Stromal cell of bone marrow (primary cell): ENCODE measurements around the gene GON4L.
"Not testable (repeated sequence)": the region's sequence is repeated elsewhere in the genome, so short reads cannot be mapped to it uniquely, and the experiment has no call there.

Experiments used
- DNase-seq: peaks from one replicate; pipeline ENCODE4 v3.0.0-alpha.2; 2012; ENCODE audit warnings: low read depth

GON4L gene

DNA sequence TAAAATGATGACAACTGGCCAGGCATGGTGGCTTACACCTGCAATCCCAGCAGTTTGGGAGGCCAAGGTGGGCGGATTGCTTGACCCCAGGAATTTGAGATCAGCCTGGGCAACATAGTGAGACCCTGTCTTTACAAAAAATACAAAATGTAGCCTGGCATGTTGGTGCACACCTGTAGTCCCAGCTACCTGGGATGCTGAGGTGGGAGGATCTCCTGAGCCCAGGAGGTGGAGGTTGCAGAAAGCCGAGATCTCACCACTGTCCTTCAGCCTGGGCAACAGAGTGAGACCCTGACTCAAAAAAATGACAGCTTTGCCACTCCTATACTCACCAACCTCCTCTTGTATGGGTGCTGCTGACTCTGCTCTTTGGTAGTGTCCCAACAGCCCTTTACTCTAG, 20.9 kb upstream of the GON4L start:
- DNase-seq, result no peak

DNA sequence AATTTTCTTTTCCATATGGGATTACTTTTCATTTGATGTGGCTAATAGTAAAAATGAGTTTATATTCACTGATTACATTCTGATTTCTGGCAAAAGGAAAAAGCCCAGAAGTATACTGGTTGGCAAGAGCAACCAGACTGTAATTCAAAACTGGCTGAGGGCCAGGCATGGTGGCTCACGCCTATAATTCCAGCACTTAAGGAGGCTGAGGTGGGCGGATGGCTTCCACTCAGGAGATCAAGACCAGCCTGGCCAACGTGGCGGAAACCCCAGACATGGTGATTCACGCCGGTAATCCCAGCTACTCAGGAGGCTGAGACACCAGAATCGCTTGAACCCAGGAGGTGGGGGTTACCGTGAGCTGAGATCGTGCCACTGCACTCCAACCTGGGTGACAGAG, 16.8 kb upstream of the GON4L start:
- DNase-seq, result peak; percentile 35

DNA sequence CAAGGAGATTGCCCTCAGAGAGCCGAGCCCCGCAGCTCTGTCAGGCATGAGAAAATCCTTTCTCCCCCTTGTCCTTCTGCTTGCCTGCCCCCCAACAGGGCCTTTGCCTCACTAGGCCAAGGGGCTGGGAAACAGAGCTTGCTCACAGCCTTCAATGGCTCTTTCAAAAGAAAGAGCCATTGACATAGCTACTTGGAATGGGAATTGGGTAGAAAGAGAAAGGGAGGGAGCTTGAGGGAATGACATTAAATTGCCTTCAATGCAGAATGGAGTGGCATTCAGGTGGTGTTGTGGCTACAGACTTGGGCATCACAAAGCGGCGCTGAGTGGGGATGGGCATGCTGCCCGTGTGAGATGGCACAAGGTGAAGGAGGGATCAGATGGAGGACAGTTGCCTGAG, 15.5 kb upstream of the GON4L start:
- DNase-seq, result no peak

DNA sequence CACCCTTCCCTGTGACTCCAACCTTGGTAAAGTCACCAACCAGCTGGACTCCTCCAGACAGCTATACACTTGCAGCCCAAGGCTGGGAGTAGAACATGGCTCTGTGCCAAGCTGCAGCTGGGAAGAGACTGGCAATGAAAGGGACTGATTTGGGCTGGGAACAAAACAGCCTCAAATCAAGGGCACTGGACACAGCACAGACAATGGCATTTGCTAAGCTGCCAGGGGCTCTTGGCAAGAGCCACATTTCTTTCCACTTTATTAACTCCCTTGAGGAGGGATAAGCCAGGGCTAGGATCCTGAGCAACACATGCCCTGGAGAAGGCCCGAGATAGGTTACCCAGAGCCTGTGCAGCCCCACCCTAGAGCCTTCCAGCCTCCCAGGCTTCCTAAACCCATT, 14.4 kb upstream of the GON4L start:
- no peak for DNase-seq

DNA sequence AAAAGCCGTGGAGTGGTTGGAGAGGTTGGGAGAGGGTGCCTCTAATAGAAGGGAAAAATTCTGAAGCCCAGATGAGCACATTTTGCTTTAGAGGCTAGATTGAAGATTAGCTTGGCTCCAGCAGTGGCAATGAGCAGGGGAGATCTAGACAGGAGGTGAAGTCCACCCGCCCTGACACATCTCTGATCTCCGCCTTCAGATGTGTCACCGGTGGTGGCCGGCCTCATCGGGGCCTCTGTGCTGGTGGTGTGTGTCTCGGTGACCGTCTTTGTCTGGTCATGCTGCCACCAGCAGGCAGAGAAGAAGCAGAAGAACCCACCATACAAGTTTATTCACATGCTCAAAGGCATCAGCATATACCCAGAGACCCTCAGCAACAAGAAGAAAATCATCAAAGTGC, 10.8 kb upstream of the GON4L start:
- DNase-seq, result no peak

DNA sequence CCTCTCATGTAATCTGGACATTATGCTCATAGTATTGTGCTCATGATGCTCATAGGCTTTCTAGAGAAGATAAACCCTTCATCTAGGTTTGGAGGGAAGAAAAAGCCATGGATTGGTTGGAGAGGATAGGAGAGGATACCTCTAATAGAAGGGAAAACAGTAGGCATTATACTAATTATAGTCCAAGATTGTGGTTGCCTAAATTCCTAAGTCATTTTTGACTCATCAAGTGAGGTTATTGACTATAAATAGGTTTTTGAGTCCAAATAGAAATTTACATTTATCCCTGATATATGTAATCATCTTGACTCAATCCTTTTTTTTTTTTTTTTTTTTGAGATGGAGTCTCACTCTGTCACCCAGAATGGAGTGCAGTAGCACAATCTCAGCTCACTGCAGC, 7.4 kb upstream of the GON4L start:
- DNase-seq, result no peak

DNA sequence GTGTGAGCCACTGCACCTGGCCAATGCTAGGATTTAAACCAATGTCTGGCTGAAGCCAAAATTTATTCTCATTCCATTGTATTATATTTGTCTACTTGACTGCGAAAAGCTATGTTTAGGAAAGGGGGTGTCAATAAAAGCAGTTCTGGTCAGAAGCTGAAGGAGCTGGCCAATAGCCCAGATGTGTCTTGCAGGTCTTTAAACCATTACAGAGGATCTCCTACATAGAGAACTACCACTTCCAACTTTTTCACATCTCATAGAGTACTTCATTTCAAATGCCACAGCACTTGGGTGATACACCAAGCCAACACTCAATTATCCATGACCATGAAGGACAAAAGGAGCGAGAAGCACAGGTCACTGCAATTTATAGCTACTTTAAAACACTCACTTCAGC, 4.9 kb upstream of the GON4L start:
- no peak for DNase-seq

DNA sequence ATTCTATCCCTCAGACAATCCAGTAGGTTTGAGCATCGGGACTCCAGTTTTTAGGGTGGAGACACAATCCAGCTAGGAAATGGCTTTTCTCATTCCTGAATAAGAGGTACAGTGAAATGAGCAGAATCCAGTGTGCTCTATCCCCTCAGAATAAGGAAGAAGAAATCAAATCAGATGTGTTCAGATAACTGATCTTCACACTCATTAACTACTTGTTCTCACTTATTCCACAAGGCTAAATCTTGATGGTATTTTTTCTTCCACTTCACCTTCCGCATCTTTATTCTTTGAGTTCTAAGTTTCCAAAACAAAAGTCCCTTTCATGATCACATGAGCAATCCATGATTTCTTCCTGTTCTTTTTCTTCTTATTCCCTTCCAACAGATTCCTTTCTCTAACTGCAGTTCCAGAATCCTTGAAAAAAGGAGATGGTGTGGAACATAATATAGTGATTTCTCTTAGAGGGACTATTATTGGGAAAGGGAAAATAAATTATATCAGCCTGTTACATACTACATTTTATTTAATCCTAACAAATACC, 4.0 kb upstream of the GON4L start:
- no peak for DNase-seq

DNA sequence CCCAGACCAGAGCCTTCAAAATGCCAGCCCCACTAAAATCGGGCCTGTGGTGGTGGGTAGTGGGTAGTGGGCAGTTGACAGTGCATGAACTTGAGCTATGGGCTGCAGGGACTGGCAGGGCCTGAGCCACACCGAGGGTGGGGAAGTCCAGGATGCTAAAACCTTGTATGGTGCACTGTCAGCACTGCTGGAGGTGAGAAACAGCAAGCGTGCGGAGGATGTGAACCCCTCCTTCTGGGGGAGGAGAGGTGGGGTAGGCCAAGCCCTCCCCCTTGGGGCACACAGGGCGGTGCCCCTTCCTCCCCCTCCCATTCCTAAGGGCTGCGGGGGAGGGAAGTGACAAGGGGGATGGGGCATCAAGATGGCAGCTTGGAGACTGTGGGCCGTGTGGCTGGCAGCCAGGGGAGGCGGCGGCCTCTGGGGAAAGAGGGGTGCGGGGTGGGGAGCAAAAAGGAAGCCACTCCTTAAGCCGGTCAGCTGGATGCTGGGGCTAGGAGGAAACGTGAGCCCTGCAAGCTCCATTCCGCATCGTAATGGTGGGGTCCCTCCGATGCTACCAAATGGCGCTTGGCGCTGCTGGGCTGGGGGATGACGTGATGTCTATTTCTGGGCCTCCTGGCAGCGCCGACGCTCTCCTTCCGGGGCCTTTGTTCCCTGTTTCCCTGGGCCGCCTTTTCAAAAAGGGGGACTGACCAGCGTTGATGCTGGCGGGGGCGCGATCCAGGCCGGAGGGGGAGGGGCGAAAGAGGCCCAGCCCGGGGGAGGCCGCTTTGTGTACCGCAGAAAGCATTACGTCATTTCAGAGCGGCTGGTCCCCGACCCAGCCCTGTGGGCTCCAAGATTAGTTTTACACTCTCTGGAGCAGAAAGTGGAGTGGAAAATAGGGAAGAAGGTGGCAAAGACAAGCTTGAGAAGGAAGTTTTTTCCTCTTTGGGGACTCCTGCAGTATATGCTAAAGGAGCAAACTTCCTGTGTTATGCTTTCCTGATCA, 3.2 kb upstream of the GON4L start:
- DNase-seq, result peak; percentile 64

DNA sequence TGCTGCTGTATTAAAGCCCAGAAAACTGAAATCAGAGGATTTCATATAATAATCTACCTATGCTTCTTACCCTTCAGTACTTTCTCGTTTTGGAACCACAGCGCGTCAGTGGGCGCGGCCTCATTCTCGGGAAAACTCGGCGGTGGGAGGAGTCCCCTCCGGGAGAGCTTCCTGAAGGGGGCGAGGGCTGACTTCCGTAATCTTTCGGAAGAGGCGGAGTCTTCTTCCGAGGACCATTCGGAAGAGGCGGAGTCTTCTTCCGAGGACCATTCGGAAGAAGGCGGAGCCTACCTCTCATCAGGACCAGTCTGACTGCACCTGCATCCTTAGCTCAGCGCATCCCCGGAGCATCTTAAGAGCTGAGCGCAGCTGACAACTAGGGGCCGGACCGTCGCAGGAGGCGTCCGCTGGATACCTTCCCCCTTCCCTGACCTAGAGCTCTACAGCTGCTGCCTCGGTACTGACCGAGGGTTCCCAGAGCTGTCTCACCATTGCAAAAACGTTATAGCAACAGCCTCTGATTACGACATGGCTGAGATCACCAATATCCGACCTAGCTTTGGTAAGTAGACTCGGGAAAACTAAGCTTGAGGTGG, 2.3 kb upstream of the GON4L start, which contains the start of gene SYT11:
TSS of gene SYT11 (plus strand) at position 334 of the 596 bp plus-strand sequence. CDS start at position 529, 195 bp downstream.
- peak; percentile 94 for DNase-seq

DNA sequence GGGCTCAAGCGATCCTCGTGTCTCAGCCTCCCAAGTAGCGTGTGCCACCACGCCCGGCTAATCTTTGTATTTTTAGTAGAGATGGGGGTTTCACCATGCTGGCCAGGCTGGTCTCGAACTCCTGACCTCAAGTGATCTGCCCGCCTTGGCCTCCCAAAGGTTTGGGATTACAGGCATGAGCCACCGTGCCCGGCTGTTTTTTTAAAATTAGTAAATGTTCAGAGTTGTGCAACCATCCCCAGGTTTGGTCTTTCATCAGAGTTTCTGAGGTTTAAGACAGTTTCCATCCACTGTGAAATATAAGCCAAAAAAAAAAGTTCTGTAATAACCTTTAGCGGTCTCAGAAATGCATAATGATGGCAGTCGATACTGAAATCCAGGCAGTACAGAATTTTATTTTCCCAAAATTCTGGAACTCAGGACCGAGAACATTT, 1.8 kb upstream of the GON4L start:
- peak; percentile 48 for DNase-seq

DNA sequence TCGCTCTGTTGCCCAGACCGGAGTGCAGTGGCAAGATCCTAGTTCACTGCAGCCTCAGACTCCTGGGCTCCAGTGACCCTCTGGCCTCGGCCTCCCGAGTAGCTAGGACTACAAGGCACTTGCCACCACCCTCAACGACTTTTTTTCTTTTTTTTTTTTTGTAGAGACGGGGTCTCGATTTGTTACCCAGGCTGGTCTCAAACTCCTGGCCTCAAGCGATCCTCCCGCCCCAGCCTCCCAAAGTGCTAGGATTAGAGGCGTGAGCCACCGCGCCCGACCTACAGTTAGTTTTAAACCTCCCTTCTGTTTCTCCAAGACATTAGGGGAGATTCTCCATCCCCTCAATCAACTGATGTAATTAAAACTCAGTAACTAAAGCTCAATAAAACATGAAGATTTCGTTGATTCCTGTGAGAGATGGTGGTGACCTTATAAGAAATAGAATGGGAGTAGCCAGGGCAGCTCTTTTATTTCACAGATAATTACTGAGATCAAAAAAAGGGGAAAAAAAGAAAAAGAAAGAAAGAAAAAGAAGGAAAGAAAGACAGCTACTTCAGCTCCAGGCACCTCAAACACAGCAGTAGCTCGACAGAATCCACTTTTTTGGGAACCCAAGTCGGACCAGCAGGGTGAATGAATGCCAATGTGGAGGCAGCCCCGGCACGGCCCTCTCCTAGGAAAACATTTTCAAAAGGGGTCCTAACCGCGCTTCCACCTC, 598 bp downstream of the GON4L start:
- DNase-seq, result no peak

DNA sequence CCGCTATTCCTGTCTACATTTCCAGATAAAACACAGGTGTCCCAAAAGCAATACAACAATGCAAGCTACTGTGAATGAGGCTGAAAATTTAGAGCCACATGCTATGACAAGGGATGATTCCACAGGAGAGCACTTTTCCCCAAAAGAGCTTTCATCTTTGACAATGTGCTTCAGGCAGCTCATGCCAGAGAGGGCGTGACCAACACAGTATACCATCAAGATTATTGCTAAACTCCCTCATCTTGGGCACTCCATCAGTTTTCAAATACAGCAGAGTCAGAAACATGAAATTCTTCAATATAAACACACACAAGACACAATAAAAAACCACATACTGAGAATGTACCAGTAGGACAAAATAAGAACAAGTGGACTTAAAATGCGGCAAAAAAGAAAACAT, 6.7 kb downstream of the GON4L start:
- no peak for DNase-seq

DNA sequence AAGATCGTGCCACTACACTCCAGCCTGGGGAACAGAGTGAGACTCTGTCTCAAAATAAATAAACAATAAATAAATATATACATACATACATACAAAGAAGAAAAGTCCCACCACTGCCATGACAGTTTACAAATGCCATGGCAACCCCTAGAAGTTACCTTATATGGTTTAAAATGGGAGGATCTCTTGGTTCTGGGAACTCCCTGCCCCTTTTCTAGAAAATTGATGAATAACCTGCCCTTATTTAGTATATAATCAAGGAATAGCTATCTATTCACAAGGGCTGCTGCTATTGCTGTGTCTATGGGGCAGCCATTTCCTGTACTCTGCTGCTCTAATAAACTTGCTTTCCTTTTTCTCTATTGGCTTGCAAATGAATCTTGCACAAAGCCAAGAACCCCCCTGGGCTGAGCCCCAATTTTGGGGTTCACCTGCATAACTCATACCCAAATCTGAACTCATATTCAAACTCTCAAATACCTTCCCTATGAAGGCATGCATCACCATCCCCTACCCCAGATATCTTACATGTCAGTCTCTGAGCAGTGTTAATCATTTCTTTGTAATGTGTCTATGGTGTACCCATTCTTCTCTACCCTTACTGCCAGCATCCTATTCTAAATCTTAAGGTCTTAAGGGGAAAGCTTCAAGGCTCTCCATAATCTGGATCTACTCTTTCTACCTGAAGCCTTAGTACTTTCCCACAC, 9.0 kb downstream of the GON4L start:
- no peak for DNase-seq

DNA sequence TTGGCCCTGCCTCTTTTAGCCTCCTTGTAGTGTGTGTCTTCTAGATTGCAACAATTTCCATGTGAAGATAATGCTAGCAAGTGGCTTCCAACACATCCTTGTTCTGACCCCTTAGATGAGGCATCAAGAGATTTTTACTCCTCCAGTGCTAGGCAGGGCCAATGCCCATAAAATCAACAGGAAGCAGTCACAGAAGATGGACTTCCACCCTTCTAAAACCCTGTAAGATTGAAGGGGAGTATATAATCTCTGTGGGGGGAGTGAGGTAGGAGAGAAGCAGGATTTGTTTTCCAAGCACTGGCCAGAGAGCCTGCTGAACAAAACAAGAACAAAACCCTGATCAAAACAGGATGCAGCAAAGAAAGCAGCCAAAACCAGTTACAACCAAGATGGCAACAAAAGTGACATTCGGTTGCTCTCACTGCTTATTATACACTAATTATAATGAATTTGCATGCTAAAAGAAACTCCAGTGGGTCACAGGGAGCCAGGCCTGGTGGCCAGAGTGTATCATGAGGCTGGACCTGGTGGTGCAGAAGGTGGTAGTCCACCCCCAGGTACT, 12.1 kb downstream of the GON4L start:
- DNase-seq, result no peak

DNA sequence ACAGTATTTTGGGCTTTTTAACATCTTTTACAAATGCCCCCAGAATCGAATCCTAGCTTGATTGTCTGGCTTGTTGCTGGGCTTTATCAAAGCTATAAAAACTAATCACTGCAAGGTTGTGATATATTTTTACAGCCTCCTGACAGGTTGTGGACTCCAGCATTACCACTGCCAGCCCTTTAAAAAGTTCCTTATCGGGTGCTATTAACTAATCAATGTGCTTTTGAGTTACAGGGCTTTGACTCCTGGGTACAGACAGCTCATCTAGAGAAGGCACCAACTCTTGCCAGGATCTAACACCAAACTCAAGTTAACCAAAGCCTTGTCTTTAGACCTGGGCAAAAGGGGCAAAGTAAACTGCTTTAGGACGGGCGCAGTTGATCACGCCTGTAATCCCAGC, 16.6 kb downstream of the GON4L start:
- DNase-seq, result no peak

DNA sequence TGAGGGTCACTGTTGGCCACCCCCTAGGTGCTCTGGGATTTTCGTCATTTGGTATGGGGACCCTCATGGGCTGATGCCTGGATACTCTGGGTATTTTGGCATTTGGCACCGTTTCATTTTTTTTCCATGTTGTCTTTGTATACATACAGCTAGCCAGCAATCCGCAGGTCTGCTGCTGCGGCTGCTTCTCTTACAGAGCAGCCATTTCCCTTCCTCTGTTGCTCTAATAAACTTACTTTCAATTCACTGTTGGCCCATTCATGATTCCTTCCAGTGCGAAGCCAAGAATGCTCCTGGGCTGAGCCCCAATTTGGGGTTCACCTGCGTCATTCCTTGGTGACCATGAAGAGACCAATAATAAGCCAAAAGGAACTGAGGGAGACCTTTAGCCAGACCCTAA, 21.5 kb downstream of the GON4L start:
- DNase-seq, result no peak

DNA sequence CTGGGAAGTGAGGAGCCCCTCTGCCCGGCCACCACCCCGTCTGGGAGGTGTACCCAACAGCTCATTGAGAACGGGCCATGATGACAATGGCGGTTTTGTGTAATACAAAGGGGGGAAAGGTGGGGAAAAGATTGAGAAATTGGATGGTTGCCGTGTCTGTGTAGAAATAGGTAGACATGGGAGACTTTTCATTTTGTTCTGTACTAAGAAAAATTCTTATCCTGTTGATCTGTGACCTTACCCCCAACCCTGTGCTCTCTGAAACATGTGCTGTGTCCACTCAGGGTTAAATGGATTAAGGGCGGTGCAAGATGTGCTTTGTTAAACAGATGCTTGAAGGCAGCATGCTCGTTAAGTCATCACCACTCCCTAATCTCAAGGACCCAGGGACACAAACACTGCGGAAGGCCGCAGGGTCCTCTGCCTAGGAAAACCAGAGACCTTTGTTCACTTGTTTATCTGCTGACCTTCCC, 22.1 kb downstream of the GON4L start:
- not testable (repeated sequence) for DNase-seq

DNA sequence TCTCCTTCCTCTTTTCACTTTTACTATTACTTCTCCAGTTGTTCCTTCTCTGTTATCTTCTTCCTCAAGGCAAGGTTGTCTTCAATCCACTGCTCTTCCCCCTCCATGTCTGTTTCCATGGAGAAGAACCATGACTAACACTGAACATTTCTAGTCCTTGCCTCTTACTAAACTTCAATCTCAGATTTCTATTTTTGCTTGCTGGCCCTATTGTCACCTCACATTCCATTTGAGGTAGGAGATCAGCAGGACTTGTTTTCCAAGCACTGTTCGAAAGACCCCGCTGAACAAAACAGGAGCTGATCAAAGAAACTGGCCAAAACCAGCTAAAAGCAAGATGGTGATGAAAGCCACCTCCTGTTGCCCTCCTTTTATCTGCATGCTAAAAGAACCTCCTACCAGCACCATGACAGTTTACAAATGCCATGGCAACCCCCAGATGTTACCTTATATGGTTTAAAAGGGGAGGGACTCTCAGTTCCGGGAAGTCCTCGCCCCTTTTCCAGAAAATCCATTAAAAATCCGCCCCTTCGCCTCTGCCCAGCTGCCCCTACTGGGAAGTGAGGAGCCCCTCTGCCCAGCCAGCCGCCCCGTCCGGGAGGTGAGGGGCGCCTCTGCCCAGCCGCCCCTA, 22.6 kb downstream of the GON4L start:
- DNase-seq, result peak; percentile 33

DNA sequence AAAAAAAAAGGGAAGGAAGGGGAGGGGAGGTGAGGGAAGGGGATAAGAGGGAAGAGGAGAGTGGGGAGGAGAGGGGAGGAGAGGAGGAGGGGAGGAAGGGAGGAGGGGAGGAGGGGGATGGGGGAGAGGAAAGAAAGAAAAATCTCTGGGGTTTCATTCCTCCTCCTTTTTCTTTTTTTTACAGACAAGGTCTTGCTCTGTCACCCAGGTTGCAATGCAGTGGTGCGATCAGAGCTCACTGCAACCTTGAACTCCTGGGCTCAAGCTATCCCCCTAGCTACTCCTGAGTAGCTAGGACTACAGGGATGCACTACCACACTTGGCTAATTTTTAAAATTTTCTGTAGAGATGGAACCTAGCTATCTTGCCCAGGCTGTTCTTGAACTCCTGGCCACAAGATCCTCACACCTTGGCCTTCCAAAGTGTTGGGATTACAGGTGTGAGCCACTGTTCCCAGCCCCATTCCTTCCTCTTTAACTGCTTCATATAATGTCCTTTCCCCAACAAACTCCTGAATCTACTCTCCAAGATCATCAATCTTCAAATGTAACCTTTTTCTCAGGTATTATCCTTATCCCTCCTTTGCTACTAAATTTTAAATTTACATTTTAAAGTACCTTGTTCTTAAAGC, 23.2 kb downstream of the GON4L start:
- DNase-seq, result no peak
